LHCN-M2 (cell line): Measurements from ENCODE around the gene TMEM266. TPM values are rescaled to one million over a fixed set of nuclear protein-coding genes. Genes with fewer than 3 reads are reported as not detected.
A peak's percentile ranks its signal among the peaks of the same experiment; 100 is the strongest.

Experiments used
- DNase-seq: peaks from one replicate; pipeline ENCODE4 v3.0.0-alpha.2; 2012; ENCODE audit warnings: low read depth
- total RNA-seq: library from RNA; depleted of rRNA; stranded (reverse); fragments of >200 nt; gene quantifications from 2 replicates; pipeline ENCODE4 v1.2.3, GENCODE V29; 2014

Gene TMEM266
- total RNA-seq, 1 experiment from 2014 or later = not detected

GRCh38 chr15:76179023-76179422 lies 119.2 kb downstream of the TMEM266 start:
- no peak for DNase-seq

GRCh38 chr15:76180321-76180720 lies 120.5 kb downstream of the TMEM266 start:
- no peak for DNase-seq

GRCh38 chr15:76181705-76182107 lies 121.9 kb downstream of the TMEM266 start:
- no peak for DNase-seq

- DNase-seq = no peak
Observed at GRCh38 chr15:76183930-76184649, 124.3 kb downstream of the TMEM266 start.

GRCh38 chr15:76184650-76185035 lies 124.9 kb downstream of the TMEM266 start:
- no peak for DNase-seq

- peak; percentile 76 for DNase-seq
Observed at GRCh38 chr15:76185716-76186115, 125.9 kb downstream of the TMEM266 start.

- no peak for DNase-seq
Observed at GRCh38 chr15:76187163-76187562, 127.4 kb downstream of the TMEM266 start.

- no peak for DNase-seq
Observed at GRCh38 chr15:76189106-76189505, 129.3 kb downstream of the TMEM266 start.

GRCh38 chr15:76190070-76190564 lies 130.3 kb downstream of the TMEM266 start:
- DNase-seq = no peak

GRCh38 chr15:76190751-76191538 lies 131.2 kb downstream of the TMEM266 start:
- peak; percentile 59 for DNase-seq

GRCh38 chr15:76191539-76192244 lies 131.9 kb downstream of the TMEM266 start:
- no peak for DNase-seq

- no peak for DNase-seq
Observed at GRCh38 chr15:76192715-76193114, 132.9 kb downstream of the TMEM266 start.

- no peak for DNase-seq
Observed at GRCh38 chr15:76193934-76194333, 134.1 kb downstream of the TMEM266 start.

GRCh38 chr15:76195506-76196268 lies 135.9 kb downstream of the TMEM266 start:
- DNase-seq = no peak

GRCh38 chr15:76196269-76197231 lies 136.8 kb downstream of the TMEM266 start:
- DNase-seq = peak; percentile 82

GRCh38 chr15:76197703-76198455 lies 138.1 kb downstream of the TMEM266 start:
- peak; percentile 31 for DNase-seq

- DNase-seq = no peak
Observed at GRCh38 chr15:76198456-76199105, 138.8 kb downstream of the TMEM266 start.

- DNase-seq = peak; percentile 85
Observed at GRCh38 chr15:76199106-76200082, 139.6 kb downstream of the TMEM266 start.
